Limb (tissue), 2 donors: ENCODE results near the gene NKD1.

Experiments used
- DNase-seq, 2 donors: peaks; one replicate each; pipeline ENCODE4 v3.0.0-alpha.2; 2016; ENCODE audit errors: extremely low spot score in 2 of 2

NKD1 gene

GRCh38 chr16:50670476-50670875 lies 122.3 kb downstream of the NKD1 start:
- DNase-seq = no peak

GRCh38 chr16:50671644-50672260 lies 123.6 kb downstream of the NKD1 start:
- no peak for DNase-seq

GRCh38 chr16:50673496-50674275 lies 125.5 kb downstream of the NKD1 start:
- DNase-seq = no peak

- no peak for DNase-seq
Measured at GRCh38 chr16:50674831-50675230, 126.6 kb downstream of the NKD1 start.

GRCh38 chr16:50675686-50676610 lies 127.8 kb downstream of the NKD1 start:
- no peak for DNase-seq

GRCh38 chr16:50676684-50677225 lies 128.6 kb downstream of the NKD1 start:
- no peak for DNase-seq

- no peak for DNase-seq
Measured at GRCh38 chr16:50677351-50677750, 129.2 kb downstream of the NKD1 start.

GRCh38 chr16:50678531-50678930 lies 130.3 kb downstream of the NKD1 start:
- DNase-seq = no peak

- DNase-seq = no peak
Measured at GRCh38 chr16:50679266-50679665, 131.1 kb downstream of the NKD1 start.

GRCh38 chr16:50679676-50680555 lies 131.7 kb downstream of the NKD1 start:
- no peak for DNase-seq

- no peak for DNase-seq
Measured at GRCh38 chr16:50680556-50680893, 132.3 kb downstream of the NKD1 start.

- no peak for DNase-seq
Measured at GRCh38 chr16:50681021-50681885, 133.1 kb downstream of the NKD1 start, which contains the start of gene SNX20. TSS of gene SNX20 (minus strand) at chr16:50681312. CDS start at chr16:50677526, 3,786 bp downstream.

GRCh38 chr16:50683689-50684374 lies 135.6 kb downstream of the NKD1 start:
- DNase-seq = no peak

GRCh38 chr16:50684823-50685461 lies 136.7 kb downstream of the NKD1 start:
- DNase-seq = no peak

- no peak for DNase-seq
Measured at GRCh38 chr16:50685462-50686063, 137.4 kb downstream of the NKD1 start.

- no peak for DNase-seq
Measured at GRCh38 chr16:50688083-50688482, 139.9 kb downstream of the NKD1 start.

GRCh38 chr16:50688867-50689266 lies 140.7 kb downstream of the NKD1 start:
- DNase-seq = no peak

- DNase-seq = no peak
Measured at GRCh38 chr16:50690177-50690576, 142.0 kb downstream of the NKD1 start.
